ENCODE results near the gene RSBN1L.

Gene RSBN1L

DNA sequence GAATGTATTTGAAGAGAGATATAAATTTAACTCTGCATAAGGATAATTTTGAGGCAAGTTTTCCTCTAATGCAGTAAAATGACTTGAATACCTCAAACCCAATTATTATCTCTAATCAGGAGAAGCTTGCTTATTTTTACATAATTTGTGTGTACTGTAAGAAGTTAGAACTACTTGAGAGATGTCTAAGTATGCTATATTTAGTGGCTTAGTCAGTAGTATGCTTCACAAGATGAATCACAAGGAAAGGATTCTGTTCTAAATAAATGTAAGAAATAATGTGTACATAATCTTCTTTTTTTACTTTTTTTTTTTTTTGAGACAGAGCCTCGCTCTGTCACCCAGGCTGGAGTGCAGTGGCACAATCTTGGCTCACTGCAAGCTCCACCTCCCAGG, 116.0 kb downstream of the RSBN1L start:
- no peak for DNase-seq (ENCODE audit: low spot score)
- TF ChIP-seq CTCF (IDR thresholded peaks at IDR 0.05; ENCODE audit: borderline replicate concordance, control extremely low read depth, extremely low read depth, insufficient read depth, missing control alignments), result no peak
- in situ Hi-C loops (cut with MboI; ENCODE audit: low sequenced_read_pairs, unreplicated experiment), result no loop called here

DNA sequence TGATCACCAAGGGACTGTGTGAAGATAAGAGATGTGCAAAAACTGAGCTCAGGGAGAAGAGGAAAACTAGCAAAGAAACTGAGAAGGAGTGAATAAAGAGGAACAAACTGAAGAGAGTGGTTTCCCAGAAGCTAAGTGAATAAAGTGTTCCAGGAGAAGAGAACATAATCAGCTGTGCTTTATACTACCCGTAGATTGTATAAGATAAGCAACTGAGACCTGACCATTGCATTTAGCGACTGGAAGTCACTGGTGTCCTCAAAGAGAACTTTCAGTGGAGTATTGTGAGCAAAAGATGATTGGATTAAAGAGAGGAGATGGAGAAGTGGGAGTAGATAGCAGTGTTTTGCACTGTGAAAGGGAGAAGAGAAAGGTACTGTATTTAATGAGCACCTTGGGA, 116.9 kb downstream of the RSBN1L start:
- no peak for TF ChIP-seq CTCF (IDR thresholded peaks at IDR 0.05; ENCODE audit: borderline replicate concordance, control extremely low read depth, extremely low read depth, insufficient read depth, missing control alignments)
- DNase-seq (ENCODE audit: low spot score), result no peak
- in situ Hi-C loops (cut with MboI; ENCODE audit: low sequenced_read_pairs, unreplicated experiment), result no loop called here

- in situ Hi-C loops (cut with MboI; ENCODE audit: low sequenced_read_pairs, unreplicated experiment), result no loop called here
- no peak for DNase-seq (ENCODE audit: low spot score)
- no peak for TF ChIP-seq CTCF (IDR thresholded peaks at IDR 0.05; ENCODE audit: borderline replicate concordance, control extremely low read depth, extremely low read depth, insufficient read depth, missing control alignments)
Observed at GRCh38 chr7:77819021-77819420, 122.8 kb downstream of the RSBN1L start.

- no peak for DNase-seq (ENCODE audit: low spot score)
- in situ Hi-C loops (cut with MboI; ENCODE audit: low sequenced_read_pairs, unreplicated experiment), result no loop called here
- TF ChIP-seq CTCF (IDR thresholded peaks at IDR 0.05; ENCODE audit: borderline replicate concordance, control extremely low read depth, extremely low read depth, insufficient read depth, missing control alignments), result no peak
Observed at GRCh38 chr7:77820967-77821366, 124.7 kb downstream of the RSBN1L start.

DNA sequence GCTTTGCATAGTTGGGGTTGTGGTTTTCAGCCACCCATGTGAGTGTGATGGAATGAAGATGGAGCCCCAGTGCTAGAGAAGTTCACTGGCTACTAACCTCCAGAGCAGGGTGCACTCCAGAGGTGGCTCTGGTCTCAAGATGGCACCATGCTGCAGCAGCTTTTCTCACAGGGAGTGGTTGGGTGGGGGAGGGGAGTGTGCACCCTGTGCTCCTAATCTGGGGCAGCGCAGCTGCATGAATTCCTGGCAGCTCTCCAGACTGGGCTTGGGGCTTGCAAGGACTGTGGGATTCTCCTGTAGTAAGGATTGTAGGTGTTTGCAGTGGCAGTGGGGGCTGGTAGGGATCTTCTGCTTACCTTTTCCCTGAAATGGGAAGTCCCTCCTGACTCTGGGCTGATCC, 126.0 kb downstream of the RSBN1L start:
- no peak for DNase-seq (ENCODE audit: low spot score)
- in situ Hi-C loops (cut with MboI; ENCODE audit: low sequenced_read_pairs, unreplicated experiment), result no loop called here
- no peak for TF ChIP-seq CTCF (IDR thresholded peaks at IDR 0.05; ENCODE audit: borderline replicate concordance, control extremely low read depth, extremely low read depth, insufficient read depth, missing control alignments)

DNA sequence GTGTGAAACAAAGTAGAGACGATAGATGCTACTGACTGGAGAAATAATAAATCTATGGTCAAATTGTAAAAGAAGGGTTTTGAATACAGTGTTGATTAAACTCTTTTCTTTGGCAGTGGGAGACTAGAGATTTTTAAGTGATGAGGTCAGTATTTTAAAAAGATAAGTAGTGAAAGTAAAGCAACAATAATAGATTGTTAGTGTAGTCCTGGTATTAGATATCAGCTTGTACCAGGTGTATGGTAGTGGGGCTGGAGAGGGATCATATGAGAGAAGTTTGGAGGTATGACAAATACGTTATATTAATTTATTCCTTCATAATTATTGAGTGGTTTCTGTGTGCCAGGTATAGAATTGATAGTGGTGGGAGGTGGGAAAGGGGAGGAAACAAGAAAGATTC, 127.5 kb downstream of the RSBN1L start:
- in situ Hi-C loops (cut with MboI; ENCODE audit: low sequenced_read_pairs, unreplicated experiment), result no loop called here
- TF ChIP-seq CTCF (IDR thresholded peaks at IDR 0.05; ENCODE audit: borderline replicate concordance, control extremely low read depth, extremely low read depth, insufficient read depth, missing control alignments), result no peak
- no peak for DNase-seq (ENCODE audit: low spot score)

GRCh38 chr7:77824636-77825035, 128.4 kb downstream of the RSBN1L start:
- in situ Hi-C loops (cut with MboI; ENCODE audit: low sequenced_read_pairs, unreplicated experiment), result no loop called here
- DNase-seq (ENCODE audit: low spot score), result no peak
- no peak for TF ChIP-seq CTCF (IDR thresholded peaks at IDR 0.05; ENCODE audit: borderline replicate concordance, control extremely low read depth, extremely low read depth, insufficient read depth, missing control alignments)

Measured in GM13976 (cell line).